Parathyroid adenoma (tissue), 2 donors: ENCODE results near the gene CCNJL.

Experiments
- H2AFZ ChIP-seq: fragments of 300-600 bp; sonication (generic); one replicate; pipeline ENCODE4 v1.7.0; 2017; ENCODE audit warnings: antibody characterized with exemption, mild to moderate bottlenecking
- H3K27ac ChIP-seq: fragments of 300-600 bp; sonication (generic); one replicate; pipeline ENCODE4 v1.7.0; 2017
- H3K27me3 ChIP-seq: fragments of 300-600 bp; sonication (generic); one replicate; pipeline ENCODE4 v1.7.0; 2017; ENCODE audit warnings: low read length; ENCODE audit not compliant: control insufficient read depth, insufficient read depth
- H3K36me3 ChIP-seq: fragments of 300-600 bp; sonication (generic); one replicate; pipeline ENCODE4 v1.7.0; 2017; ENCODE audit warnings: low read length; ENCODE audit not compliant: control insufficient read depth, insufficient read depth
- H3K4me1 ChIP-seq: fragments of 300-600 bp; sonication (generic); one replicate; pipeline ENCODE4 v1.7.0; 2017; ENCODE audit warnings: control low read depth
- H3K4me2 ChIP-seq: fragments of 300-600 bp; sonication (generic); one replicate; pipeline ENCODE4 v1.7.0; 2017; ENCODE audit warnings: low read length
- H3K4me3 ChIP-seq: fragments of 300-600 bp; sonication (generic); one replicate; pipeline ENCODE4 v1.7.0; 2017; ENCODE audit warnings: low read depth, low read length
- H3K79me2 ChIP-seq: fragments of 300-600 bp; sonication (generic); one replicate; pipeline ENCODE4 v1.7.0; 2017; ENCODE audit warnings: control low read depth
- H3K9ac ChIP-seq: fragments of 300-600 bp; sonication (generic); one replicate; pipeline ENCODE4 v1.7.0; 2017; ENCODE audit warnings: mild to moderate bottlenecking
- H3K9me3 ChIP-seq: fragments of 300-600 bp; sonication (generic); one replicate; pipeline ENCODE4 v1.7.0; 2017; ENCODE audit warnings: low read length; ENCODE audit not compliant: control insufficient read depth
- TF ChIP-seq, protein P1 (sequence below): fragments of 300-600 bp; sonication (generic); IDR thresholded peaks from one replicate; pipeline ENCODE4 v1.7.0; 2017; ENCODE audit warnings: antibody characterized with exemption, mild to moderate bottlenecking
- donor health status: primary hyperparathyroidism.

CCNJL gene

DNA sequence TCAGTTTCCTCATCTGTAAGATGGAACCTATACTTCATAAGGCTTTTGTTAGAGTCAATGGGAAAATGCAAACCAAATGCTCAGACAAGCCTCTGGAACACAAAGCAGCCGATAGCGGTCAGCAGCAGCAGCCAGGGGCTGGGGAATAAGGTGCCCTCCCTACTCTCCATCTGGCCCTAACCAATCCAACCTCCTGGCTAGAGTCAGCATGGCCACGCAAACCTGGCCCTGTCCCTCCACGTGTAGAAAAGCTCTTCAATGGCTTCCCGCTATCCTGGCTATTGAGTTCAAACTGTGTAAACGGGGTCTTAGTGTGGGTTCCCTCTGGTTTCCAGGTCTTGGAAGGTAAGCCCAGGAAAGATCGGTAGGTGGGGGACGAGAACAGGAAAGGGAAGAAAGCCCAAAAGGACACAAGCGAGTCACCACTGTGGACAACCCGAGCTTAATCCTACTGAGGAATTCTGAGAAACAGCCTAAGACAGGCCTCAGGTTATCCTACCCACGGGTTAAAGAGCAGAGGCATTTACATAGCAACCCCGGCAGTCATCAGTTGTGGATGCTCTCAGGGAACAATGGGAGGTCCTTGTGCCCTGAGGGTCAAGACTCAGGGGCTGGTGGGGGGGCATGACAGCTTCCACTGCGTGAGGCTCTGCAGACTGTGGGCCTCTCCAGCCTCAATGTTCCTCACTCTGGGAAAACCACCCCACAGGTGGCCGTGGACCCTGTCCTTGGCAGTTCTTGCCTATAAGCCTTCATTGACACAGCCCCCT, 52.2 kb downstream of the CCNJL start:
- no peaks in the 10 kb centered on the region for H3K27me3 ChIP-seq
- no peaks in the 10 kb centered on the region for H3K9me3 ChIP-seq
- H3K9ac ChIP-seq: no peak overlapping the region
- TF ChIP-seq, protein P1, sequence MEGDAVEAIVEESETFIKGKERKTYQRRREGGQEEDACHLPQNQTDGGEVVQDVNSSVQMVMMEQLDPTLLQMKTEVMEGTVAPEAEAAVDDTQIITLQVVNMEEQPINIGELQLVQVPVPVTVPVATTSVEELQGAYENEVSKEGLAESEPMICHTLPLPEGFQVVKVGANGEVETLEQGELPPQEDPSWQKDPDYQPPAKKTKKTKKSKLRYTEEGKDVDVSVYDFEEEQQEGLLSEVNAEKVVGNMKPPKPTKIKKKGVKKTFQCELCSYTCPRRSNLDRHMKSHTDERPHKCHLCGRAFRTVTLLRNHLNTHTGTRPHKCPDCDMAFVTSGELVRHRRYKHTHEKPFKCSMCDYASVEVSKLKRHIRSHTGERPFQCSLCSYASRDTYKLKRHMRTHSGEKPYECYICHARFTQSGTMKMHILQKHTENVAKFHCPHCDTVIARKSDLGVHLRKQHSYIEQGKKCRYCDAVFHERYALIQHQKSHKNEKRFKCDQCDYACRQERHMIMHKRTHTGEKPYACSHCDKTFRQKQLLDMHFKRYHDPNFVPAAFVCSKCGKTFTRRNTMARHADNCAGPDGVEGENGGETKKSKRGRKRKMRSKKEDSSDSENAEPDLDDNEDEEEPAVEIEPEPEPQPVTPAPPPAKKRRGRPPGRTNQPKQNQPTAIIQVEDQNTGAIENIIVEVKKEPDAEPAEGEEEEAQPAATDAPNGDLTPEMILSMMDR: no peak
- no peaks in the 10 kb centered on the region for H3K79me2 ChIP-seq
- H3K4me2 ChIP-seq: no peak overlapping the region
- H3K4me3 ChIP-seq: no peak overlapping the region
- no peaks in the 10 kb centered on the region for H3K4me1 ChIP-seq
- no peak overlapping the region for H2AFZ ChIP-seq
- no peaks in the 10 kb centered on the region for H3K36me3 ChIP-seq
- no peak overlapping the region for H3K27ac ChIP-seq

DNA sequence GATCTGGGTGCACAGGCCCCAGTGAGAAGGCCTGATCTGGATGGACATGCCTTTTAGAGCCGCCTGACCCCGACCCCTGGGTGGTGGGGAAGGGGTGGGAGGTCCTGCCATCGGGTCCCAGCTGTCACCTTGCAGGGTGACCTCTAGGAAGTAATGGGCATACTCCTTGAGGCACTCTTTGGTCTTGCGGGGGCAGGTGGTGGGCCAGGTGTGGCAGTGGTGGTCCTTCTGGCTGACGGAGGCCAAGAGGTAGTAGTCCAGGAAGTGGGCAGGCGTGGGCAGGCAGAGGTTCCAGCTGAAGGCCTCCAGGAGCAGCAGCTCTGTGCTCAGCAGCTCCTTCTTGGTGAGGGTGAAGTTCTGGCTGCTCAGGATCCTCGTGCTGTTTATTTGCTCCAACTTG, 53.0 kb downstream of the CCNJL start:
- Histone ChIP-seq H3K27me3 (no peaks in the 10 kb centered on the region), H3K9me3 (no peaks in the 10 kb centered on the region), H3K4me3 (no peak overlapping the region), H3K27ac (no peak overlapping the region), H3K9ac (no peak overlapping the region), H2AFZ (no peak overlapping the region), H3K4me2 (no peak overlapping the region), H3K4me1 (no peaks in the 10 kb centered on the region), H3K36me3 (no peaks in the 10 kb centered on the region), H3K79me2 (no peaks in the 10 kb centered on the region)
- TF ChIP-seq, protein P1: no peak

DNA sequence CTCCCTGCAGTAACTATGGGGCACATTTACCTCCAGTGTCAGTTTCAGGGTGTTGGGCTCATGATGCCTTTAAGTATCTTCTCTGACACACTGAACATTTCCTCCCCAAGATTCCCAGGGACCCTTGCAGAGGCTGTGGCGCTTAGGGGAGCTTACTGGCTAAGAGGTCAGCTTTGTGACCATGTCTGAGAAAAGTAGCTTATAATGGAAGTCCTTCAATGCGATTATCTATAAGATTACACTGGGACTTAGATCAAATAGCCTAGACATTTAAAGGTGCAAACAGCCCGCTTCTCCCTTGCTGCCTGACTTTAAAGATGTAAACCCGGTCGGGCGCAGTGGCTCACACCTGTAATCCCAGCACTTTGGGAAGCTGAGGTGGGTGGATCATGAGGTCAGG, 57.7 kb downstream of the CCNJL start:
- H3K9me3 ChIP-seq: no peaks in the 10 kb centered on the region
- H3K4me2 ChIP-seq: no peak overlapping the region
- H3K4me1 ChIP-seq: no peaks in the 10 kb centered on the region
- H3K79me2 ChIP-seq: no peaks in the 10 kb centered on the region
- no peaks in the 10 kb centered on the region for H3K36me3 ChIP-seq
- no peak overlapping the region for H2AFZ ChIP-seq
- no peak overlapping the region for H3K27ac ChIP-seq
- no peak overlapping the region for H3K4me3 ChIP-seq
- H3K27me3 ChIP-seq: no peaks in the 10 kb centered on the region
- H3K9ac ChIP-seq: no peak overlapping the region
- TF ChIP-seq, protein P1: no peak

DNA sequence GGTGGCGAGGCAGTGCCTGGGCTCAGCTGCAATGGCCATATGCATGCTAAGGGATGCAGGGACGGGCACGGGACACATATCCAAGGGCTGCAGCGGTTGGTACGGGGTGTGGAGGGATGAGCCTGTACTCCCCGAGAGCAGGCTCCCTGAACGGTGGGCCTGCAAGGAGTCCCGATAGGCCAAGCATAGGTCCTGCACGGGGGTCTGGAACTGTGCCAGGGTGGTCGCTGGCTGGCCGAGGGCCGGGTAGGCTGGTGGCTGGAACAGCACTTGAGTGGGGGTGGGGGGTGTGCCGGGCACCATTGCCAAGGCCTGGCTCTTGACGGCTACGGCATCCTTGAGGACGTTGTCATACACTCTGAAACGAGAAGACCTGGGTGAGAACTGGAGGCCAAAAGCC, 58.9 kb downstream of the CCNJL start:
- no peaks in the 10 kb centered on the region for H3K27me3 ChIP-seq
- H3K79me2 ChIP-seq: no peaks in the 10 kb centered on the region
- H3K4me1 ChIP-seq: no peaks in the 10 kb centered on the region
- H3K4me3 ChIP-seq: no peak overlapping the region
- no peak overlapping the region for H3K9ac ChIP-seq
- H3K4me2 ChIP-seq: no peak overlapping the region
- no peak overlapping the region for H3K27ac ChIP-seq
- H3K9me3 ChIP-seq: no peaks in the 10 kb centered on the region
- H3K36me3 ChIP-seq: no peaks in the 10 kb centered on the region
- TF ChIP-seq, protein P1: no peak
- H2AFZ ChIP-seq: no peak overlapping the region

DNA sequence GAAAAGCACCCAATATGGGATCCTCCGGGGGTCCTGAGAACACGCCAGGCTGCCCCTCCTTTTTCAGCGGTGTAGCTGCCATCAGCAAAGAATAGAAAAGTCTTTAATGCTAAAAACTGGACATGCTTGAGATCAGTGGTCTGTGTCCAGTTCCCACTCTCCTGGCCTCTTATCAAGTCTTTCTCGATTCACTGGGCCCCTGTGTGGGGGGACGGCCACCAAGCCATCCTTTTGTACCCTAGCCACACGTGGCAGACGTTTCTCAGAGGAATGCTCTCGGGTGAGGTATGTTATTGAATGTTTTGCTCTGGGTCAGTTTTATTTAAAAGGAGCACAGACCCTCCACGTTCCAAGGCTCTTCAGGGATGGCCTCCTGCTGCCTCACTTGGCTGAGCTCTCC, 59.4 kb downstream of the CCNJL start:
- Histone ChIP-seq H3K4me1 (no peaks in the 10 kb centered on the region), H3K27me3 (no peaks in the 10 kb centered on the region), H3K9ac (no peak overlapping the region), H2AFZ (no peak overlapping the region), H3K36me3 (no peaks in the 10 kb centered on the region), H3K4me3 (no peak overlapping the region), H3K9me3 (no peaks in the 10 kb centered on the region), H3K79me2 (no peaks in the 10 kb centered on the region), H3K4me2 (no peak overlapping the region), H3K27ac (no peak overlapping the region)
- TF ChIP-seq, protein P1: no peak
